WTC11 (cell line): ENCODE results near the gene ARHGAP26.

Experiments
- FOXP1 ChIP-seq: sonication (generic); formaldehyde crosslinking; IDR thresholded peaks from 2 replicates; pipeline ENCODE4 v1.8.0; 2022; ENCODE audit warnings: missing genetic modification reagents, mild to moderate bottlenecking, moderate library complexity, borderline replicate concordance
- JUN ChIP-seq: sonication (generic); formaldehyde crosslinking; IDR thresholded peaks from 2 replicates; pipeline ENCODE4 v1.8.0; 2023; ENCODE audit warnings: mild to moderate bottlenecking, missing genetic modification reagents
- KAT7 ChIP-seq: sonication (generic); formaldehyde crosslinking; IDR thresholded peaks from 2 replicates; pipeline ENCODE4 v1.8.1; 2023; ENCODE audit warnings: missing genetic modification reagents, mild to moderate bottlenecking, borderline replicate concordance
- MAX ChIP-seq: sonication (generic); formaldehyde crosslinking; IDR thresholded peaks from 2 replicates; pipeline ENCODE4 v1.8.0; 2022; ENCODE audit warnings: mild to moderate bottlenecking, missing genetic modification reagents
- MYBL2 ChIP-seq: sonication (generic); formaldehyde crosslinking; IDR thresholded peaks from 2 replicates; pipeline ENCODE4 v1.8.1; 2023; ENCODE audit warnings: mild to moderate bottlenecking, moderate library complexity, missing genetic modification reagents
- NFATC4 ChIP-seq: fragments of 250-450 bp; sonication (Bioruptor Pico); IDR thresholded peaks from 2 replicates; pipeline ENCODE4 v1.9.0; 2021; ENCODE audit warnings: mild to moderate bottlenecking
- TEAD4 ChIP-seq: sonication (generic); formaldehyde crosslinking; IDR thresholded peaks from 2 replicates; pipeline ENCODE4 v1.8.0; 2022; ENCODE audit warnings: mild to moderate bottlenecking, missing genetic modification reagents
- ZNF512 ChIP-seq: sonication (generic); formaldehyde crosslinking; IDR thresholded peaks from 2 replicates; pipeline ENCODE4 v1.8.1; 2022; ENCODE audit warnings: missing genetic modification reagents, borderline replicate concordance
- TF ChIP-seq, protein P1 (sequence below): fragments of 200-600 bp; IDR thresholded peaks from 2 replicates; pipeline ENCODE4 v1.8.0; 2022; ENCODE audit warnings: antibody characterized with exemption
- TF ChIP-seq, protein P2 (sequence below): sonication (generic); formaldehyde crosslinking; IDR thresholded peaks from 2 replicates; pipeline ENCODE4 v1.8.1; 2022; ENCODE audit warnings: low read depth, missing genetic modification reagents, borderline replicate concordance
- TF ChIP-seq, protein P3 (sequence below): sonication (generic); formaldehyde crosslinking; conservative IDR thresholded peaks from 2 replicates; pipeline ENCODE4 v1.8.1; 2022; ENCODE audit warnings: mild to moderate bottlenecking, missing genetic modification reagents

- TF ChIP-seq, protein P1, sequence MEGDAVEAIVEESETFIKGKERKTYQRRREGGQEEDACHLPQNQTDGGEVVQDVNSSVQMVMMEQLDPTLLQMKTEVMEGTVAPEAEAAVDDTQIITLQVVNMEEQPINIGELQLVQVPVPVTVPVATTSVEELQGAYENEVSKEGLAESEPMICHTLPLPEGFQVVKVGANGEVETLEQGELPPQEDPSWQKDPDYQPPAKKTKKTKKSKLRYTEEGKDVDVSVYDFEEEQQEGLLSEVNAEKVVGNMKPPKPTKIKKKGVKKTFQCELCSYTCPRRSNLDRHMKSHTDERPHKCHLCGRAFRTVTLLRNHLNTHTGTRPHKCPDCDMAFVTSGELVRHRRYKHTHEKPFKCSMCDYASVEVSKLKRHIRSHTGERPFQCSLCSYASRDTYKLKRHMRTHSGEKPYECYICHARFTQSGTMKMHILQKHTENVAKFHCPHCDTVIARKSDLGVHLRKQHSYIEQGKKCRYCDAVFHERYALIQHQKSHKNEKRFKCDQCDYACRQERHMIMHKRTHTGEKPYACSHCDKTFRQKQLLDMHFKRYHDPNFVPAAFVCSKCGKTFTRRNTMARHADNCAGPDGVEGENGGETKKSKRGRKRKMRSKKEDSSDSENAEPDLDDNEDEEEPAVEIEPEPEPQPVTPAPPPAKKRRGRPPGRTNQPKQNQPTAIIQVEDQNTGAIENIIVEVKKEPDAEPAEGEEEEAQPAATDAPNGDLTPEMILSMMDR, result no peak
- TF ChIP-seq TEAD4, result no peak
- TF ChIP-seq KAT7, result no peak
- no peak for TF ChIP-seq MYBL2
- TF ChIP-seq MAX (CRISPR knock-in tag), result no peak
- no peak for TF ChIP-seq JUN (CRISPR knock-in tag)
- TF ChIP-seq, protein P2, sequence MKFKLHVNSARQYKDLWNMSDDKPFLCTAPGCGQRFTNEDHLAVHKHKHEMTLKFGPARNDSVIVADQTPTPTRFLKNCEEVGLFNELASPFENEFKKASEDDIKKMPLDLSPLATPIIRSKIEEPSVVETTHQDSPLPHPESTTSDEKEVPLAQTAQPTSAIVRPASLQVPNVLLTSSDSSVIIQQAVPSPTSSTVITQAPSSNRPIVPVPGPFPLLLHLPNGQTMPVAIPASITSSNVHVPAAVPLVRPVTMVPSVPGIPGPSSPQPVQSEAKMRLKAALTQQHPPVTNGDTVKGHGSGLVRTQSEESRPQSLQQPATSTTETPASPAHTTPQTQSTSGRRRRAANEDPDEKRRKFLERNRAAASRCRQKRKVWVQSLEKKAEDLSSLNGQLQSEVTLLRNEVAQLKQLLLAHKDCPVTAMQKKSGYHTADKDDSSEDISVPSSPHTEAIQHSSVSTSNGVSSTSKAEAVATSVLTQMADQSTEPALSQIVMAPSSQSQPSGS (CRISPR knock-in tag), result no peak
- TF ChIP-seq, protein P3, sequence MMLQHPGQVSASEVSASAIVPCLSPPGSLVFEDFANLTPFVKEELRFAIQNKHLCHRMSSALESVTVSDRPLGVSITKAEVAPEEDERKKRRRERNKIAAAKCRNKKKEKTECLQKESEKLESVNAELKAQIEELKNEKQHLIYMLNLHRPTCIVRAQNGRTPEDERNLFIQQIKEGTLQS (CRISPR knock-in tag), result no peak
- TF ChIP-seq FOXP1 (CRISPR knock-in tag), result no peak
- TF ChIP-seq ZNF512 (CRISPR knock-in tag), result no peak
- no peak for TF ChIP-seq NFATC4 (CRISPR knock-in tag)
Measured at GRCh38 chr5:142978252-142978651, 208.1 kb downstream of the ARHGAP26 start.
